LNCaP clone FGC (cell line): ENCODE data around the gene NRIP3.

Source experiments
- DNase-seq: peaks from one replicate; pipeline ENCODE4 v3.0.0-alpha.2; 2011; ENCODE audit warnings: low read depth
- H3K4me3 ChIP-seq: 2 replicates; pipeline ENCODE4 v1.5.1; 2011; ENCODE audit warnings: mild to moderate bottlenecking, low read depth, low read length, control low read depth
- CTCF ChIP-seq: IDR thresholded peaks from 2 replicates; pipeline ENCODE4 v1.5.1; 2012; ENCODE audit warnings: mild to moderate bottlenecking; ENCODE audit not compliant: control insufficient read depth, insufficient read depth; ENCODE audit errors: extremely low read depth

The NRIP3 gene

GRCh38 chr11:8963569-8964323 is 40.1 kb downstream of the NRIP3 start:
- H3K4me3 ChIP-seq = peak overlapping the region; percentile 89
- TF ChIP-seq CTCF = no peak
- peak; percentile 71 for DNase-seq

GRCh38 chr11:8962841-8963240 is 41.0 kb downstream of the NRIP3 start:
- H3K4me3 ChIP-seq = peak overlapping the region; percentile 89
- DNase-seq = no peak
- no peak for TF ChIP-seq CTCF

GRCh38 chr11:8961401-8961800 is 42.4 kb downstream of the NRIP3 start:
- no peak overlapping the region for H3K4me3 ChIP-seq
- no peak for DNase-seq
- no peak for TF ChIP-seq CTCF

GRCh38 chr11:8959546-8960166 is 44.1 kb downstream of the NRIP3 start:
- peak; percentile 75 for TF ChIP-seq CTCF
- peak; percentile 69 for DNase-seq
- H3K4me3 ChIP-seq = no peak overlapping the region

GRCh38 chr11:8956860-8957259 is 46.9 kb downstream of the NRIP3 start:
- no peak overlapping the region for H3K4me3 ChIP-seq
- TF ChIP-seq CTCF = no peak
- no peak for DNase-seq

- no peak for TF ChIP-seq CTCF
- no peak for DNase-seq
- H3K4me3 ChIP-seq = no peak overlapping the region
Observed at GRCh38 chr11:8948886-8949285, 54.9 kb downstream of the NRIP3 start.
